ENCODE measurements around the gene HMOX2.

Gene HMOX2

GRCh38 chr16:4475880-4476788, at the start of gene HMOX2:
HMOX2 (plus strand) TSS chr16:4476398; CDS start chr16:4505525, 29,127 bp downstream.
- peak within 1 kb of the TSS; percentile 94 for H3K27ac Mint-ChIP-seq
- peaks cover 39% of the 10 kb centered on the region for H3K4me1 Mint-ChIP-seq (ENCODE audit: low read depth)
- peaks cover 6% of the 10 kb centered on the region for H3K36me3 Mint-ChIP-seq
- H3K9me3 Mint-ChIP-seq (ENCODE audit: low read depth), result no peaks in the 10 kb centered on the region
- no peaks in the 10 kb centered on the region for H3K27me3 Mint-ChIP-seq
- peak within 1 kb of the TSS; percentile 92 for H3K4me3 Mint-ChIP-seq

GRCh38 chr16:4426722-4427372, 49.4 kb upstream of the HMOX2 start:
- Mint-ChIP-seq H3K4me3 (peak overlapping the region; percentile 100), H3K9me3 (ENCODE audit: low read depth) (no peaks in the 10 kb centered on the region), H3K27ac (peak overlapping the region; percentile 100), H3K4me1 (ENCODE audit: low read depth) (peaks cover 26% of the 10 kb centered on the region), H3K27me3 (no peaks in the 10 kb centered on the region), H3K36me3 (peaks cover 9% of the 10 kb centered on the region)

- Mint-ChIP-seq H3K36me3 (peaks cover 9% of the 10 kb centered on the region), H3K4me1 (ENCODE audit: low read depth) (peaks cover 28% of the 10 kb centered on the region), H3K9me3 (ENCODE audit: low read depth) (no peaks in the 10 kb centered on the region), H3K27me3 (no peaks in the 10 kb centered on the region), H3K4me3 (peak overlapping the region; percentile 65), H3K27ac (peak overlapping the region; percentile 71)
These were observed 47.7 kb upstream of the HMOX2 start for GRCh38 chr16:4428500-4428899.

- peak overlapping the region; percentile 46 for H3K27ac Mint-ChIP-seq
- no peaks in the 10 kb centered on the region for H3K9me3 Mint-ChIP-seq (ENCODE audit: low read depth)
- no peak overlapping the region for H3K4me3 Mint-ChIP-seq
- peaks cover 27% of the 10 kb centered on the region for H3K4me1 Mint-ChIP-seq (ENCODE audit: low read depth)
- peaks cover 14% of the 10 kb centered on the region for H3K36me3 Mint-ChIP-seq
- no peaks in the 10 kb centered on the region for H3K27me3 Mint-ChIP-seq
These were observed 45.2 kb upstream of the HMOX2 start for GRCh38 chr16:4431023-4431422.

GRCh38 chr16:4433228-4433627, 43.0 kb upstream of the HMOX2 start:
- Mint-ChIP-seq H3K9me3 (ENCODE audit: low read depth) (no peaks in the 10 kb centered on the region), H3K27me3 (no peaks in the 10 kb centered on the region), H3K4me1 (ENCODE audit: low read depth) (peaks cover 14% of the 10 kb centered on the region), H3K36me3 (peaks cover 6% of the 10 kb centered on the region), H3K27ac (peak overlapping the region; percentile 84), H3K4me3 (no peak overlapping the region)

GRCh38 chr16:4433914-4434787, 42.0 kb upstream of the HMOX2 start:
- Mint-ChIP-seq H3K27ac (peak overlapping the region; percentile 41), H3K9me3 (ENCODE audit: low read depth) (no peaks in the 10 kb centered on the region), H3K4me3 (no peak overlapping the region), H3K27me3 (no peaks in the 10 kb centered on the region), H3K4me1 (ENCODE audit: low read depth) (peaks cover 10% of the 10 kb centered on the region), H3K36me3 (peaks cover 6% of the 10 kb centered on the region)

GRCh38 chr16:4435337-4436067, 40.7 kb upstream of the HMOX2 start:
- H3K4me3 Mint-ChIP-seq, result no peak overlapping the region
- H3K27me3 Mint-ChIP-seq, result no peaks in the 10 kb centered on the region
- H3K36me3 Mint-ChIP-seq, result peaks cover 6% of the 10 kb centered on the region
- H3K27ac Mint-ChIP-seq, result peak overlapping the region; percentile 58
- peaks cover 13% of the 10 kb centered on the region for H3K4me1 Mint-ChIP-seq (ENCODE audit: low read depth)
- no peaks in the 10 kb centered on the region for H3K9me3 Mint-ChIP-seq (ENCODE audit: low read depth)

GRCh38 chr16:4437366-4437765, 38.8 kb upstream of the HMOX2 start:
- no peaks in the 10 kb centered on the region for H3K9me3 Mint-ChIP-seq (ENCODE audit: low read depth)

GRCh38 chr16:4442371-4442770, 33.8 kb upstream of the HMOX2 start:
- Mint-ChIP-seq H3K27me3 (no peaks in the 10 kb centered on the region), H3K36me3 (peaks cover 6% of the 10 kb centered on the region), H3K4me3 (no peak overlapping the region), H3K4me1 (ENCODE audit: low read depth) (peaks cover 5% of the 10 kb centered on the region), H3K27ac (no peak overlapping the region), H3K9me3 (ENCODE audit: low read depth) (no peaks in the 10 kb centered on the region)

More at GRCh38 chr16:4437366-4437765, 38.8 kb upstream of the HMOX2 start:
- Mint-ChIP-seq H3K27me3 (no peaks in the 10 kb centered on the region), H3K4me1 (ENCODE audit: low read depth) (peaks cover 13% of the 10 kb centered on the region), H3K36me3 (peaks cover 9% of the 10 kb centered on the region), H3K4me3 (no peak overlapping the region), H3K27ac (no peak overlapping the region)

- H3K36me3 Mint-ChIP-seq, result peaks cover 6% of the 10 kb centered on the region
- peaks cover 5% of the 10 kb centered on the region for H3K4me1 Mint-ChIP-seq (ENCODE audit: low read depth)
- H3K4me3 Mint-ChIP-seq, result no peak overlapping the region
- H3K27ac Mint-ChIP-seq, result no peak overlapping the region
- H3K9me3 Mint-ChIP-seq (ENCODE audit: low read depth), result no peaks in the 10 kb centered on the region
- no peaks in the 10 kb centered on the region for H3K27me3 Mint-ChIP-seq
These were observed 32.9 kb upstream of the HMOX2 start for GRCh38 chr16:4443271-4443670.

- H3K4me3 Mint-ChIP-seq, result no peak overlapping the region
- peaks cover 5% of the 10 kb centered on the region for H3K4me1 Mint-ChIP-seq (ENCODE audit: low read depth)
- peaks cover 6% of the 10 kb centered on the region for H3K36me3 Mint-ChIP-seq
- no peaks in the 10 kb centered on the region for H3K27me3 Mint-ChIP-seq
- H3K9me3 Mint-ChIP-seq (ENCODE audit: low read depth), result no peaks in the 10 kb centered on the region
- H3K27ac Mint-ChIP-seq, result no peak overlapping the region
These were observed 32.2 kb upstream of the HMOX2 start for GRCh38 chr16:4443986-4444385.

GRCh38 chr16:4450430-4450829, 25.8 kb upstream of the HMOX2 start:
- H3K27ac Mint-ChIP-seq, result no peak overlapping the region
- H3K4me1 Mint-ChIP-seq (ENCODE audit: low read depth), result no peaks in the 10 kb centered on the region
- H3K4me3 Mint-ChIP-seq, result no peak overlapping the region
- no peaks in the 10 kb centered on the region for H3K27me3 Mint-ChIP-seq
- H3K9me3 Mint-ChIP-seq (ENCODE audit: low read depth), result no peaks in the 10 kb centered on the region
- H3K36me3 Mint-ChIP-seq, result no peaks in the 10 kb centered on the region

- Mint-ChIP-seq H3K36me3 (no peaks in the 10 kb centered on the region), H3K4me1 (ENCODE audit: low read depth) (no peaks in the 10 kb centered on the region)
These were observed 25.2 kb upstream of the HMOX2 start for GRCh38 chr16:4450931-4451519.

GRCh38 chr16:4452674-4453073, 23.5 kb upstream of the HMOX2 start:
- Mint-ChIP-seq H3K9me3 (ENCODE audit: low read depth) (no peaks in the 10 kb centered on the region), H3K27ac (no peak overlapping the region), H3K4me1 (ENCODE audit: low read depth) (peaks cover 2% of the 10 kb centered on the region), H3K27me3 (no peaks in the 10 kb centered on the region), H3K4me3 (no peak overlapping the region), H3K36me3 (peaks cover 4% of the 10 kb centered on the region)

More at GRCh38 chr16:4450931-4451519, 25.2 kb upstream of the HMOX2 start:
- Mint-ChIP-seq H3K27me3 (no peaks in the 10 kb centered on the region), H3K4me3 (no peak overlapping the region), H3K27ac (no peak overlapping the region), H3K9me3 (ENCODE audit: low read depth) (no peaks in the 10 kb centered on the region)
